GM21786 (cell line): ENCODE results near the gene PLXNA2.

Source experiments
- ATAC-seq: cut with Tn5 transposase; IDR thresholded peaks from one replicate; pipeline ENCODE4 v1.9.1; 2021; ENCODE audit not compliant: unreplicated experiment

The PLXNA2 gene

GRCh38 chr1:208265122-208265469 lies 20.9 kb upstream of the PLXNA2 start:
- no peak for ATAC-seq

DNA sequence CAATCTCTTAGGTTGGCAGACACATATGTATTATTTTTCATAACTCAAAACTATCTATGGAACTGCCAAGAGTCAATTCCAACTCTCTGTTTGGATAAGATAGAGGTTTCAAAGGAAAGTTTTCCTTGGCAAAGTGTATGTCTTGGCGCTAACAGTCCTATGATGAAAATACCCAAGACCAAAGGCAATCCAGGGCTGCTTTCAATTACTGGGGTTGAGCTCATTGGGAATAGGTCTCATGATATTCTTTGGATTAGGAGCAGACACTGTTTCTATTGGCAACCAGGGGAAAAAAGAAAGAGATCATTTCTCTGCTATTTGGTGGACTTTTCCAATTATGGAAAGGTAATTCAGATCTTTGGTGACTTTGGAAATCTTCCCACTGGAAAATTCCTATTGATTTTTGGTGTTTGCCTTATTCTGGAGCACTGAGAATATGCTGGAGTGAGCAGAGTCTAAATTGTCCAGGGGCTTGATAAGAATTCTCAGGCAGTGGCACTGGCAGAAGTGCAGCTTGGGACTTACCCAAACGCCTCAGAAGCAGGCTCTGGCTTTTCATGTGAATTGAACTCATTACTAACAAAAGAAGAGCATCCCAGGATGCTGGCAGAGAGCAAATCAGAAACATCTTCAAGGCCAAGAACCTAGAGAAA lies 20.4 kb upstream of the PLXNA2 start:
- no peak for ATAC-seq

DNA sequence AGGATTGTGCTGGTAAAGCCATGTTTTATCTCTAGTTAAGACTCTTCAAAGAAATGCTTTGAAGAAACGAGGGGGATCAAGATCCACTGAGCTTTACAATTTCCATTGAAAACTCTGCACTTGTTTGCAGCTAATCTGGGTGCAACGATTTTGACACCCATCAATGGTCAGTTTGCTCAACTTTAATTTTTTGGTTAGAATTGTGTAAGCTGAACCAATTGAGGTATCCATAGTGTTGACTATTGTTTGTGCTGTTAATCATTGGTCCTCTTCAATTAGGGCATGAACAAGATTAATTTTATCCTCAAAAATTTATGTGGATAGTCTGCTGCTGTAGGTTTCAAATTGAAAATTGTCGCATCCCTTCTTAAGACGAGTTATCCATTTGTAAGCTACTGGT lies 17.7 kb upstream of the PLXNA2 start:
- no peak for ATAC-seq

DNA sequence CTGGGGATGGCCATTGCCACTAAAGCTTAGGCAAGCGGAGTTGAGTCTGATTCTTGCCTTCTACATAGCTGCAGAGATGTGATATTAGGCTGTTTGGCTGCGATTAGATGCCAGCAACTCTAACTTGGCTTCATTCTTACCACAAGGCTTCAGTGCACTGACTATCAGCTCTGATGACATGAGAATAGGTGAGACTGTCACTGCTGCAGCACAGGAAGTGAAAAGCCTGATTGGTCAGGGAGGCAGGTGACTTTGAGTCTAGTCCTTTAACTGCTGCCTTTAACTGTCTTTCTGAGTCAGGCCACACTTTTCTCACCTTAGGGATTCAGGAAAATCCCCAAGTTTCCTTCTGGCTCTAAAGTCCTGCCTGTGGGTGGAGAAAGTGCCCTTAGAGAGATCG lies 14.1 kb upstream of the PLXNA2 start:
- ATAC-seq: no peak

DNA sequence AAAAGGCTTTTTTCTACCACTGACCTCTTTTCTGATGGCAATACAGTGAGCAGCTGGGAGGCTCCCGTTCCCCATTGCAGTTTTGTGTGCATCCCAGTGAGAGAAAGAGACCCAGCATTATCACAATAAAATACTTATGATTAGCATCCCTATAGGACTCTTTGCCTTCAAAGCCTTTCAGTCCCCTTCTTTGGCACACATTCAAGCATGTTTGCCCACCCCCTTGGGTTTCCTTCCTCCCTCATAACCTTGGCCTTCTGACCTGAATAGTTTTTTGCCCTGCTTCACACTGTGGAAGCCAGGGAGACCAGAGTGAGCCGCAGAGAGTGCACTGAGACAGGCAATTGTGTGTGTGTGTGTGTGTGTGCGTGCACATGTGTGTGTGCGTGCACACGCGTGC lies 13.2 kb upstream of the PLXNA2 start:
- ATAC-seq: no peak

DNA sequence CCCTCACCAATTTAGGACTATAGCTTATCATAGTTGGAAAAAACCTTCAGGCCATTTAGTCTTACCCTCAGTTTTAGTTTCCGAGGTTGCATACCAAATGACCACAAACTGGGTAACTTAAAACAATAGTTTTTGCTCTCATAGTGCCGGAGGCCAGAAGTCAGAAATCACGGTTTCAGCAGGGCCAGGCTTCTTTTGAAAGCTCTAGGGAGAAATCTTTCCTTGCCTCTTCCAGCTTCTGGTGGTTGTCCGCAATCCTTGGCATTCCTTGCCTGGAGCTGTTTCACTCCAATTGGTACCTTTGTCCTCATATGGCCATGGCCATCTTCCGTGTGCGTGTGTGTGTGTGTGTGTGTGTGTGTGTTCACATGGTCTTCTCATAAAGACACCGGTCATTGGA lies 12.4 kb upstream of the PLXNA2 start:
- ATAC-seq: no peak

GRCh38 chr1:208256091-208256490 lies 11.9 kb upstream of the PLXNA2 start:
- no peak for ATAC-seq

GRCh38 chr1:208254862-208255261 lies 10.7 kb upstream of the PLXNA2 start:
- no peak for ATAC-seq

DNA sequence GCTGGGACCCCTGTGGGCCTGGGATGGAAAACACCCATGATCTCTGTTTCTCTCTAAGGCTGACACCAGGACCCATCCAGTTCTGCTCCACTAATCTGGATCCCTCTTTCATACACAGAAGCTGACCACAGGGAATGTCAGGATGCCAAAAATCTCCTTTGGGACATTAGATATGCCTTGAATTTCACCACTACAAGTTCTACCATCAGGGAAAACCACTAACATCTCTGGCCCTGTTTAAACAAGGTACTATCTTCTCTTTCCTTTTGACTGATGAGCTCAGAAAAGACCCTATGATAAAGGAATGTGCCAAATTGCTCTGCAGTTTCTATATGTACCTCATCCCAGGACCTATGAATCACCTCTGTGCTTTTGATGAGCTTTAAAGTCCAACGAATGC lies 10.2 kb upstream of the PLXNA2 start:
- no peak for ATAC-seq

- ATAC-seq: no peak
Measured at GRCh38 chr1:208252836-208253576, 8.8 kb upstream of the PLXNA2 start.

- ATAC-seq: no peak
Measured at GRCh38 chr1:208251911-208252835, 8.0 kb upstream of the PLXNA2 start.

- ATAC-seq: no peak
Measured at GRCh38 chr1:208251015-208251414, 6.8 kb upstream of the PLXNA2 start.

GRCh38 chr1:208250613-208251012 lies 6.4 kb upstream of the PLXNA2 start:
- ATAC-seq: no peak

DNA sequence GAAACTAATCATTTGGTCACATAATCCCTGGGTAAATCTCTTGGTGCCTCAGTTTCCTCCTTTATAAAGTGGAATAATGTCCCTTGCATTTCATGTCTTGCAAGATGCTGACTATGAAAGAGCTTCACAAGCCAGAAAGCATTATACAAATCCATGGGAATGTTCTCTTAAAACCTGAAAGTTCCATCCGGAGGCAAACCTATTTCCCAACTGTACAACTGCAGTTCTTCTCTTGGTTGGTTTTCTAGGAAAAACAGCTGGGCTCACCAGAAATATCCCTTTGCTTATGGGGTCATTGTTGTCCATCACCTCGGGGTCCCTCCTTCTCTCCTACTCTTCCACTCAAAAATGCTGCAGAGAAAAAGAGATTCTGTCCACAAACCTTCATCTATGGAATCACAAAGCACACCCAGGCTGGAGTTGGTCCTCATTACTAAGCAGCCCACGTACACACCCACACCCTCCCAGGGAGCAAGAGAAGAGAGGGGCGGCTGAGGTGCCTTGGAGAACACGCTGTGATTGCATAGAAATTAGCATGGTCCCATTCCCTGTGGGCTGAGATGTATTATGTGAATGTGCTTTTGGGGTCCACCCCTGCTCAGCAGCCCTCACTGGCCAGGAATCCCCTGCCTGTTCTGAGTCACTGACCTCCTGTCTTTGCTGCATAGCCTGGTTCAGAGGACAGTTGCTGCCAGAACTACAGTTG lies 5.0 kb upstream of the PLXNA2 start:
- no peak for ATAC-seq

- no peak for ATAC-seq
Measured at GRCh38 chr1:208248307-208248801, 4.2 kb upstream of the PLXNA2 start.

DNA sequence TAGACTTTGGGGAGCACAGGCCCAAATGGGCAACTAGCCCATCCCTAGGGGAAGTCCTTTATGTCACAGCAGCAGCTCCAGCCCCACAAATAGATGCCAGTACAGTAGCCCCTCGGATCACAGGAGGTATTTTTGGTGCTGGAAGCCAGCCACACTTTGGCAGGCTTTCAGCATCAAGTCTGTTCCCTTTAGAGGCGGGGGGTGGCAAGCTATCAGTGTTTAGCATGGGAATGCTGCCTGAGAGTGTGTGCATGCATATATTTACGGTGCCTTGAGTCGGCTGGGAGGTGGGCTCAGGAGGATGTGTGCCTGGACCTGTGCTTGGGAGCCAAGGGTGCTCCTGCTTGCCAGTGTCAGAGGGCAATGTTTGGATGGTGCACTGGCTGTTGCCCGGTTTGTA lies 3.5 kb upstream of the PLXNA2 start:
- no peak for ATAC-seq

DNA sequence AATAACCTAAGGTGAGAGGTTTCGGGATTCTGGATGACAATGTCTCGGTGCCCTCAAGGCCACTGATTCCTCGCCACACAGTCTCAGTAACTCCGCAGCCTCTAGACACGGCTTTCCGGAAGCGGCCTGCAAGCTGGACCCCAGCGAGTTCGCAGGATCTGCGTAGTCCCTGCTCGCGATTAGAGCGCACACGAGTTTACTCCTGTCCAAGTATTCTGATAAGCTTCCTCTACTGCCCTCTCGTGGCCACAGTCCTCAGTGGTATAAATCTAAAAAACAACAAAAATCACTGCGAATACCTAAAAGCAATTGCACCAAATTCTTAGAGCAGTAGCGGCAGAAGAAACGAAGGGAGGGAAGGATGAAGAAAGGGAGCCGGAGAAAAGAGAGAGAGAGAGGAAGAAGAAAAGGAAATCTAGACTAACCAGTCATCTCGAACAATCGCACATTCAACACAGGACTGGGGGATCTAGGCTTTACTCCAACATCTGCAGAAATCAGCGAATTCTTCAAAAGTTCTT lies 1.1 kb upstream of the PLXNA2 start:
- ATAC-seq: peak; percentile 78

DNA sequence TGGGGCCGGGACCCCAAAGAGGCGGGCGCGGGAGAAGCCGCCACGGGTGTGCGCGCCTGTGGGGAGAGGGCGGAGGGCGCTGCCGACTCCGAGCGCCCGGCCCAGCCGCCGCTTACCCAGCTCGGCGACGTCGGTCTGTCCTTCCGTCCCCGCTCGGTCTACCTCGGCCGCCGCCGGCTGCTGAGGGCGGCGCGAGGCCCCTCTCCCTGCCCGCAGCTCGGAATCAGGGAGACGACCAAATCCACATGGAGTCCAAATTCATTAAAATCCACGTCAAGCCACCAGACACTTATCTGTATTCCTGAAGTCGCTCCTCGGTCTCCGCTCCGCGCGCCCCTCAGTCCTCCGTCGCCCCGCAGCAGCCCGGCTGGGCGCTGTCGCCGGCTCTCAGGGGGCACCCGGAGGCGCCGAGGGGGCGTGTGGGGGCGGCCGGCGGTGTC lies 637 bp downstream of the PLXNA2 start:
- ATAC-seq: no peak

GRCh38 chr1:208242941-208243526 lies 1.1 kb downstream of the PLXNA2 start:
- ATAC-seq: no peak

DNA sequence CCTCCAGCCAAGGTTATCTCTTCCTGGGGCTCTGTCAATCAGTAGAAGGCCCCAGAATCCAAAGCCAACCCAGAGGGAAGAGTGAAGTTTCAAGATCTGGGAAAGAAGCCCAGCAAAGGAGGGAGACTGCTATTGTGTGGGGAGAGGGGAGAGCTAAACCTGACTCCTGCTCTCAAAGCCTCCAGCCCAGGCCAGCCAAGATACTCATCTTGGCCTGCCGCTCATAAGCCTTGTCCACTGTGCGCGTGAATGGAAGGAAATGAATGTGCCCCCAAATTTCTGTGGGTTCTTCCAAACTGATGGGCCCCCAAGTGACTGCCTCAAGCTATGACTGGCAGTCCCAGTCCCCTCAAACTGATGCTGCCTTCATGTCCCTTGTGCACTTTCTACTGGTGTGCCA lies 2.0 kb downstream of the PLXNA2 start:
- ATAC-seq: no peak
